Calu3 (cell line): ENCODE results near the gene KHDC1. TPM values are rescaled to one million over a fixed set of nuclear protein-coding genes. Genes with fewer than 3 reads are reported as not detected.

ENCODE experiments used
- BruUV-seq: library from RNA; stranded (reverse); fragments of 400-500 nt; replicated peaks from 2 replicates; lab custom pipeline; 2021; lab: Mats Ljungman, UMichigan
- CTCF ChIA-PET: fragments of 300-600 bp; sonication (Branson Sonifier 250); formaldehyde crosslinking; loops from one replicate; lab custom pipeline; 2022; ENCODE audit warnings: antibody characterized with exemption; lab: Charles Lee
- DNase-seq: peaks from one replicate; pipeline ENCODE4 v3.0.0; 2022
- H3K27ac Mint-ChIP-seq: one replicate; pipeline ENCODE4 v1.8.0; 2022; ENCODE audit warnings: mixed read lengths; ENCODE audit not compliant: unreplicated experiment
- H3K27me3 Mint-ChIP-seq: one replicate; pipeline ENCODE4 v1.8.0; 2022; ENCODE audit warnings: mixed read lengths; ENCODE audit not compliant: unreplicated experiment
- H3K36me3 Mint-ChIP-seq: one replicate; pipeline ENCODE4 v1.8.0; 2022; ENCODE audit warnings: mild to moderate bottlenecking, moderate library complexity, mixed read lengths; ENCODE audit not compliant: insufficient read depth, unreplicated experiment
- H3K4me1 Mint-ChIP-seq: one replicate; pipeline ENCODE4 v1.8.0; 2022; ENCODE audit warnings: mild to moderate bottlenecking, low read depth, mixed read lengths; ENCODE audit not compliant: unreplicated experiment
- H3K4me3 Mint-ChIP-seq: one replicate; pipeline ENCODE4 v1.8.0; 2022; ENCODE audit warnings: mild to moderate bottlenecking, low read depth, moderate library complexity, mixed read lengths; ENCODE audit not compliant: unreplicated experiment
- H3K9me3 Mint-ChIP-seq: one replicate; pipeline ENCODE4 v1.8.0; 2022; ENCODE audit warnings: low read depth, mixed read lengths; ENCODE audit not compliant: unreplicated experiment
- CTCF ChIP-seq: fragments of 200-600 bp; IDR thresholded peaks from one replicate; pipeline ENCODE4 v1.8.0; 2022; ENCODE audit warnings: antibody characterized with exemption; ENCODE audit not compliant: unreplicated experiment
- intact Hi-C: fragments of 100-400 bp; cut with micrococcal nuclease; formaldehyde crosslinking; loops from one replicate; pipeline ENCODE4 v1.10.0; 2022; ENCODE audit not compliant: unreplicated experiment
- total RNA-seq: library from RNA; stranded (reverse); gene quantifications from 2 replicates; pipeline ENCODE4 v1.2.3, GENCODE V29; 2022

The KHDC1 gene
- total RNA-seq, 1 experiment from 2014 or later = 4.9 TPM

GRCh38 chr6:73233048-73233447 is 29.9 kb downstream of the KHDC1 start:
- no peak for TF ChIP-seq CTCF
- no peak for DNase-seq
- CTCF ChIA-PET = no interaction called here
- Mint-ChIP-seq H3K27me3 (no peaks in the 10 kb centered on the region), H3K4me1 (no peaks in the 10 kb centered on the region), H3K36me3 (no peaks in the 10 kb centered on the region), H3K27ac (no peak overlapping the region), H3K9me3 (no peaks in the 10 kb centered on the region), H3K4me3 (no peak overlapping the region)
- intact Hi-C loops = no loop called here
- BruUV-seq = no TSS peak

GRCh38 chr6:73231986-73232391 is 31.0 kb downstream of the KHDC1 start:
- DNase-seq = no peak
- TF ChIP-seq CTCF = no peak
- Mint-ChIP-seq H3K27ac (no peak overlapping the region), H3K27me3 (no peaks in the 10 kb centered on the region), H3K9me3 (no peaks in the 10 kb centered on the region), H3K36me3 (no peaks in the 10 kb centered on the region), H3K4me1 (no peaks in the 10 kb centered on the region), H3K4me3 (no peak overlapping the region)
- BruUV-seq = no TSS peak
- CTCF ChIA-PET = no interaction called here
- intact Hi-C loops = no loop called here

GRCh38 chr6:73227606-73228255 is 35.3 kb downstream of the KHDC1 start:
- Mint-ChIP-seq H3K36me3 (no peaks in the 10 kb centered on the region), H3K27me3 (no peaks in the 10 kb centered on the region), H3K4me1 (no peaks in the 10 kb centered on the region), H3K27ac (no peak overlapping the region), H3K4me3 (no peak overlapping the region), H3K9me3 (no peaks in the 10 kb centered on the region)
- BruUV-seq = no TSS peak
- CTCF ChIA-PET = no interaction called here
- intact Hi-C loops = no loop called here
- DNase-seq = no peak
- no peak for TF ChIP-seq CTCF

GRCh38 chr6:73225396-73225795 is 37.6 kb downstream of the KHDC1 start, which contains the start of gene KHDC1L:
Gene KHDC1L, minus strand, starts transcription at chr6:73225496. Its CDS starts 88 bp downstream, at chr6:73225408.
- Mint-ChIP-seq H3K36me3 (no peaks in the 10 kb centered on the region), H3K9me3 (no peaks in the 10 kb centered on the region), H3K27me3 (no peaks in the 10 kb centered on the region), H3K4me3 (no peak within 1 kb of the TSS), H3K4me1 (no peaks in the 10 kb centered on the region), H3K27ac (no peak within 1 kb of the TSS)
- DNase-seq = no peak
- CTCF ChIA-PET = no interaction called here
- no peak for TF ChIP-seq CTCF
- intact Hi-C loops = no loop called here
- BruUV-seq = no TSS peak
